AG04449 (cell line): ENCODE results near the gene COA8.

Source experiments
- CTCF ChIA-PET: fragments of 350-600 bp; formaldehyde crosslinking; extraction: SDS; loops from one replicate; lab custom pipeline; 2021; ENCODE audit warnings: antibody characterized with exemption; lab: Yijun Ruan, JAX
- POLR2A ChIA-PET: fragments of 400-600, 350-600 bp; formaldehyde crosslinking; extraction: SDS; loops from one replicate; lab custom pipeline; 2020; ENCODE audit warnings: antibody characterized with exemption, inconsistent platforms; lab: Yijun Ruan, JAX
- DNase-seq: peaks from one replicate; pipeline ENCODE4 v3.0.0-alpha.2; 2010; ENCODE audit warnings: low read depth, low spot score
- H3K4me3 ChIP-seq: 2 replicates; pipeline ENCODE4 v1.5.1; 2011; ENCODE audit warnings: low read depth, mild to moderate bottlenecking, control low read depth, low read length
- CTCF ChIP-seq: IDR thresholded peaks from one replicate; pipeline ENCODE4 v1.5.1; 2011; ENCODE audit warnings: mild to moderate bottlenecking, moderate library complexity, low read length, control low read depth, inconsistent platforms; ENCODE audit not compliant: insufficient read depth; ENCODE audit errors: missing control alignments

The COA8 gene

GRCh38 chr14:103531421-103532215 lies 31.1 kb upstream of the COA8 start:
- H3K4me3 ChIP-seq, result no peak overlapping the region
- no peak for TF ChIP-seq CTCF
- CTCF ChIA-PET, result interaction anchor here (1.8 to 7.3 kb wide), 3 partner anchors 12 to 22 kb away, joined by 6 to 89 read pairs (median 75); no protein-coding TSS in a partner anchor
- POLR2A ChIA-PET, result interaction anchor here (0.6 to 1.9 kb wide), 2 partner anchors 9 to 76 kb away, joined by 4 to 6 read pairs; no protein-coding TSS in a partner anchor
- DNase-seq, result no peak

- ChIA-PET CTCF (interaction anchor here (5.9 to 7.3 kb wide), 2 partner anchors 13 to 14 kb away, joined by 75 to 89 read pairs; no protein-coding TSS in a partner anchor), POLR2A (no interaction called here)
- no peak overlapping the region for H3K4me3 ChIP-seq
- DNase-seq, result no peak
- TF ChIP-seq CTCF, result no peak
Measured at GRCh38 chr14:103532216-103533136, 30.3 kb upstream of the COA8 start.

DNA sequence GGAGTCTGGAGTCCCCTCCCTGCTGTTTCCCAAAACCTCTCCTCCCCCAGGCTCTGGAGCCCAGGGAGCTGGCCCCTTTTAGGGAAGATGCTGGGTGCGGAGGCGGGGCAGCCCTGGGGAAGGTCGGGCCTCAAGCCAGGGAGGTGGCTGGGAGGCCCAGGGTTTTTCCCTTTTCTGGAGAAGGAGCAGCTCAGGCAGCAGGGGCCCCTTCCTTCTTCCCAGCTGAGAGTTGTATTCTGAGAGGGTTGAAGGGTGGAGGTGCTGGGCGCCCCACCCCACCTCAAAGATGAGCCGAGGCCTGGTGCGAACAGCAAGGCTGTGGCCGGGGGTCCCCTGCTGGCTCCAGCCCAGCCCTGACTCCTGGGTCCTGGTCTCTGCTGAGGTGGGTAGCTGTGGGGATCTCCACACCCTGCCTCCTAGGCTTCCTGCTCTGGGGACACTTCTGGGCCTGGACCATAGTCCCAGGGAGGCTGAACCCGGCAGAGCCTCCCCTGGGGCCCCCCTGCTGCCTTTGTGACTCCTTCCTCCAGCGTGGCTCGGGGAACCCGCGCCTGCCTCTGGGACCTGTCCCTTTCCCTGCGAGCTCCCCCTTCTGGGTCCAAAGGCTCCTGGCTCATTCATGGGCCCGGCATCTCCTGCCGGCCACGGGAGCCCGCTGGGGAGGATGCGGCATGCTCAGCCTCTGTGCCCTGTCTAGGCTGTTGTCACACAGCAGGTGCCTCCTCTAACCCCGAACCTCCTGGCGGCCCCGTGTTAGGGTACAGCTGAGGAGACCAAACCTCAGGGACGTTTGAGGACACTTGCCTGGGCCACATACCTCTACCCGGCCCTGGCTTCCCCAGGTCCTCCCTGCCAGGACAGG lies 29.4 kb upstream of the COA8 start:
- TF ChIP-seq CTCF, result no peak
- ChIA-PET CTCF (interaction anchor here (0.8 to 7.3 kb wide), 3 partner anchors 13 to 141 kb away, joined by 3 to 89 read pairs (median 3); no protein-coding TSS in a partner anchor), POLR2A (no interaction called here)
- no peak overlapping the region for H3K4me3 ChIP-seq
- no peak for DNase-seq

DNA sequence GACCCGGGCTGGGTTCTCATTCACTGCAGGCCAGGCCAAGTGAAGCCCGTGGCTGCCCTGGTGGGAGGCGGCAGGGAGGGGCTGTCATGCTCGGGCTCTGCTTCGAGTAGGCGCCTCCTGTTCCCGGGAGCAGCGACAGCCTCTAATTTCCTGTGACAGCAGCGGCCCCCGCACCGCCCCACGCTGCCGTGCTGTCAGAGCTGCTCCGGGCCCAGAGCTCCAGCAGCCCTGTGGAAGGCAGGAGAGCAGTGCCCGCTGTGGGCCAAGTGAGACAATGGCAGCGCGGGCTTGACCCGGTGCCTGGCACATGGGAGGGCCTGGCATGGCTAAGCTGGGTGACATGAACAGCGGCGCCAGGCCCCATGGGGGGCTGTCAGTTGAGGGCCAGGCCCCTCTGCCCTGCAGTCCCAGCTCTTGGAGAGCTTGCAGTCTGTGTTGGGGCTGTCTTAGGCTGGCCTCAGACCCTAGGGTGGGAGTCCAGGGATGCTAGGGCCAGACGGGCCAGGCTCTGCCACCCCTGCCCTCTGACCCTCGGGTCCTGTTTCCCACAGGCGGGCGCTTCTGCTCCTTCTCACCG lies 28.7 kb upstream of the COA8 start:
- ChIA-PET CTCF (interaction anchor here (0.8 to 1.4 kb wide), 2 partner anchors 15 to 142 kb away, joined by 3 read pairs; no protein-coding TSS in a partner anchor), POLR2A (no interaction called here)

More for the DNA sequence above, 28.7 kb upstream of the COA8 start:
- no peak for TF ChIP-seq CTCF
- DNase-seq, result no peak
- no peak overlapping the region for H3K4me3 ChIP-seq
